Measurements from ENCODE around the gene KCNN3. TPM values are rescaled to one million over a fixed set of nuclear protein-coding genes. Genes with fewer than 3 reads are reported as not detected.
A peak's percentile ranks its signal among the peaks of the same experiment; 100 is the strongest.

Gene KCNN3
- total RNA-seq: under 1 TPM; 0.21 to 0.78 (median 0.26) TPM

- no peaks in the 10 kb centered on the region for H3K36me3 ChIP-seq
- 1 to 2% methylated on average over 17 of the region's 17 CpGs for WGBS, 2 donors
Measured at GRCh38 chr1:154870115-154870571, at the start of gene KCNN3. TSS of gene KCNN3 (minus strand) at chr1:154870281. CDS start at chr1:154869964, 317 bp downstream.

GRCh38 chr1:154913273-154913672, 43.2 kb upstream of the KCNN3 start:
- DNase-seq (ENCODE audit: low spot score in 2 of 2): no peak
- Histone ChIP-seq H3K9me3 (no peaks in the 10 kb centered on the region), H3K27me3 (no peaks in the 10 kb centered on the region), H3K36me3 (peaks cover 0 to 39% (median 0%) of the 10 kb centered on the region in 3 donors), H3K4me3 (no peak overlapping the region), H3K27ac (no peak overlapping the region), H3K4me1 (no peaks in the 10 kb centered on the region)
- no peak for TF ChIP-seq EP300 (IDR thresholded peaks at IDR 0.05)
- no peak for TF ChIP-seq POLR2A (IDR thresholded peaks at IDR 0.05)
- TF ChIP-seq CTCF (IDR thresholded peaks at IDR 0.05): no peak
- 86 to 88% methylated on average over 3 of the region's 3 CpGs for WGBS, 2 donors

More at GRCh38 chr1:154870115-154870571, at the start of gene KCNN3:
- TF ChIP-seq EP300 (IDR thresholded peaks at IDR 0.05) (peak in 1 of 2 donors; percentile 37), CTCF (IDR thresholded peaks at IDR 0.05) (no peak), POLR2A (IDR thresholded peaks at IDR 0.05) (peak in 1 of 2 donors; percentile 57)
- Histone ChIP-seq H3K4me3 (peak within 1 kb of the TSS in 3 of 4 donors; percentile 14 to 44 (median 21)), H3K9me3 (no peaks in the 10 kb centered on the region), H3K4me1 (peaks cover 0 to 38% (median 15%) of the 10 kb centered on the region in 4 donors), H3K27me3 (peaks cover 0 to 55% of the 10 kb centered on the region in 2 donors), H3K27ac (no peak within 1 kb of the TSS)
- peak; percentile 85 to 92 for DNase-seq (ENCODE audit: low spot score in 2 of 2)

- TF ChIP-seq POLR2A (IDR thresholded peaks at IDR 0.05) (no peak), CTCF (IDR thresholded peaks at IDR 0.05) (no peak), EP300 (IDR thresholded peaks at IDR 0.05) (no peak)
- WGBS, 2 donors: 79 to 86% methylated on average over 2 of the region's 2 CpGs
- no peaks in the 10 kb centered on the region for H3K9me3 ChIP-seq
- no peaks in the 10 kb centered on the region for H3K27me3 ChIP-seq
- DNase-seq (ENCODE audit: low spot score in 2 of 2): no peak
- no peak overlapping the region for H3K4me3 ChIP-seq
- H3K27ac ChIP-seq: no peak overlapping the region
- H3K4me1 ChIP-seq: no peaks in the 10 kb centered on the region
- peaks cover 0 to 36% (median 0%) of the 10 kb centered on the region in 3 donors for H3K36me3 ChIP-seq
Measured at GRCh38 chr1:154912755-154913154, 42.7 kb upstream of the KCNN3 start.

- Histone ChIP-seq H3K36me3 (peaks cover 0 to 33% (median 0%) of the 10 kb centered on the region in 3 donors), H3K27me3 (no peaks in the 10 kb centered on the region), H3K27ac (no peak overlapping the region), H3K4me3 (no peak overlapping the region), H3K9me3 (no peaks in the 10 kb centered on the region), H3K4me1 (no peaks in the 10 kb centered on the region)
- TF ChIP-seq EP300 (IDR thresholded peaks at IDR 0.05): no peak
- WGBS, 2 donors: 83 to 88% methylated on average over 8 of the region's 8 CpGs
- DNase-seq (ENCODE audit: low spot score in 2 of 2): no peak
Measured at GRCh38 chr1:154911691-154912550, 41.8 kb upstream of the KCNN3 start.

- H3K27me3 ChIP-seq: no peaks in the 10 kb centered on the region
- WGBS, 2 donors: 80 to 89% methylated on average over 5 of the region's 5 CpGs
- H3K9me3 ChIP-seq: no peaks in the 10 kb centered on the region
- H3K27ac ChIP-seq: no peak overlapping the region
- H3K4me3 ChIP-seq: no peak overlapping the region
- DNase-seq (ENCODE audit: low spot score in 2 of 2): no peak
- H3K36me3 ChIP-seq: peaks cover 0 to 27% (median 0%) of the 10 kb centered on the region in 3 donors
- TF ChIP-seq EP300 (IDR thresholded peaks at IDR 0.05) (no peak), CTCF (IDR thresholded peaks at IDR 0.05) (no peak), POLR2A (IDR thresholded peaks at IDR 0.05) (no peak)
- H3K4me1 ChIP-seq: no peaks in the 10 kb centered on the region
Measured at GRCh38 chr1:154910851-154911250, 40.8 kb upstream of the KCNN3 start.
